Prostate gland (tissue), 2 donors: Measurements from ENCODE around the gene DKK3. TPM values are rescaled to one million over a fixed set of nuclear protein-coding genes. Genes with fewer than 3 reads are reported as not detected.
A peak's percentile ranks its signal among the peaks of the same experiment; 100 is the strongest.

ENCODE experiments used
- DNase-seq: peaks from one replicate; pipeline ENCODE4 v3.0.0-alpha.2; 2019; ENCODE audit warnings: low spot score
- H3K27ac ChIP-seq, 2 donors: fragments of 200-600 bp; sonication (generic); 2 replicates each; pipeline ENCODE4 v1.5.1; 2017 to 2019
- H3K27me3 ChIP-seq: fragments of 200-600 bp; sonication (generic); replicated peaks from 2 replicates; pipeline ENCODE4 v1.5.1; 2019; ENCODE audit not compliant: insufficient read depth
- H3K36me3 ChIP-seq, 2 donors: fragments of 200-600 bp; sonication (generic); 1 replicate in 1 of 2; 2 replicates in 1 of 2; pipeline versions ENCODE4 v1.5.1 to v1.8.1; 2017 to 2019
- H3K4me1 ChIP-seq: fragments of 200-600 bp; sonication (generic); replicated peaks from 2 replicates; pipeline ENCODE4 v1.5.1; 2019
- H3K4me3 ChIP-seq, 2 donors: fragments of 200-600 bp; sonication (generic); 2 replicates each; pipeline ENCODE4 v1.5.1; 2017 to 2019
- H3K9me3 ChIP-seq: fragments of 200-600 bp; sonication (generic); 2 replicates; pipeline ENCODE4 v1.5.1; 2017
- CTCF ChIP-seq, 4 experiments: fragments of 200-600 bp in 2 of 4; fragments of 450-650 bp in 2 of 4; sonication (generic) in 2 of 4; IDR thresholded peaks; 1 replicate in 3 of 4; 2 replicates in 1 of 4; pipeline ENCODE4 v1.5.1; 2016 to 2019; ENCODE audit warnings: antibody characterized with exemption in 4 of 4, mild to moderate bottlenecking in 2 of 4, moderate library complexity in 2 of 4
- POLR2A ChIP-seq: fragments of 450-650 bp; IDR thresholded peaks from one replicate; pipeline ENCODE4 v1.6.1; 2016; ENCODE audit warnings: antibody characterized with exemption, mild to moderate bottlenecking
- POLR2AphosphoS5 ChIP-seq: sonication (generic); formaldehyde crosslinking; IDR thresholded peaks from one replicate; pipeline ENCODE4 v1.6.1; 2017; ENCODE audit warnings: antibody characterized with exemption
- WGBS: methylation state at CpG from one replicate; pipeline ENCODE4 v1.1.5; 2018; 5-methylcytosine and 5-hydroxymethylcytosine counted together
- intact Hi-C: fragments of 100-400 bp; cut with DNase I; formaldehyde crosslinking; loops from one replicate; pipeline ENCODE4 v1.14.2; 2022
- total RNA-seq, 2 donors: library from RNA; depleted of rRNA; stranded (reverse); fragments of >200 nt; gene quantifications; one replicate each; pipeline ENCODE4 v1.1.0, GENCODE V29; 2016

Gene DKK3
- total RNA-seq, 2 donors from 2014 or later = 160 to 273 TPM

GRCh38 chr11:11973361-11973800 lies 35.0 kb downstream of the DKK3 start:
- 28% methylated on average over 8 of the region's 8 CpGs for WGBS
- peak; percentile 26 for DNase-seq
- no peak overlapping the region for H3K4me3 ChIP-seq
- no peaks in the 10 kb centered on the region for H3K4me1 ChIP-seq
- H3K36me3 ChIP-seq = no peaks in the 10 kb centered on the region
- TF ChIP-seq CTCF (IDR thresholded peaks at IDR 0.05) (no peak), POLR2AphosphoS5 (peak; percentile 68)
- H3K27me3 ChIP-seq = no peaks in the 10 kb centered on the region
- H3K27ac ChIP-seq = peak overlapping the region; percentile 54 to 57
- H3K9me3 ChIP-seq = no peaks in the 10 kb centered on the region
- intact Hi-C loops = no loop called here

GRCh38 chr11:11972730-11973341 lies 35.6 kb downstream of the DKK3 start:
- no peak for TF ChIP-seq POLR2AphosphoS5
- TF ChIP-seq POLR2A = no peak
- no peak for TF ChIP-seq CTCF (IDR thresholded peaks at IDR 0.05)
- 85% methylated on average over 3 of the region's 3 CpGs for WGBS
- H3K36me3 ChIP-seq = no peaks in the 10 kb centered on the region
- H3K27me3 ChIP-seq = no peaks in the 10 kb centered on the region
- H3K4me3 ChIP-seq = no peak overlapping the region
- DNase-seq = no peak
- intact Hi-C loops = no loop called here
- no peaks in the 10 kb centered on the region for H3K9me3 ChIP-seq
- no peaks in the 10 kb centered on the region for H3K4me1 ChIP-seq
- peak overlapping the region; percentile 54 to 57 for H3K27ac ChIP-seq

GRCh38 chr11:11971906-11972547 lies 36.4 kb downstream of the DKK3 start:
- Histone ChIP-seq H3K27ac (no peak overlapping the region), H3K36me3 (no peaks in the 10 kb centered on the region), H3K27me3 (no peaks in the 10 kb centered on the region), H3K4me3 (no peak overlapping the region), H3K9me3 (no peaks in the 10 kb centered on the region), H3K4me1 (no peaks in the 10 kb centered on the region)
- WGBS = 78% methylated on average over 5 of the region's 5 CpGs
- no peak for DNase-seq
- TF ChIP-seq CTCF (IDR thresholded peaks at IDR 0.05) (no peak), POLR2AphosphoS5 (no peak), POLR2A (no peak)
- intact Hi-C loops = no loop called here

GRCh38 chr11:11970556-11970955 lies 37.9 kb downstream of the DKK3 start:
- Histone ChIP-seq H3K36me3 (no peaks in the 10 kb centered on the region), H3K27me3 (no peaks in the 10 kb centered on the region), H3K27ac (no peak overlapping the region), H3K4me3 (no peak overlapping the region), H3K9me3 (no peaks in the 10 kb centered on the region), H3K4me1 (no peaks in the 10 kb centered on the region)
- DNase-seq = no peak
- intact Hi-C loops = no loop called here
- no peak for TF ChIP-seq POLR2AphosphoS5
- no peak for TF ChIP-seq POLR2A
- TF ChIP-seq CTCF (IDR thresholded peaks at IDR 0.05) = no peak
- WGBS = 98% methylated on average over 2 of the region's 2 CpGs
